Lung (tissue), 12 donors: ENCODE results near the gene KCNMA1. TPM values are rescaled to one million over a fixed set of nuclear protein-coding genes. Genes with fewer than 3 reads are reported as not detected.

Source experiments
- ATAC-seq: fragments of 200-7000 bp; cut with Tn5 transposase; one replicate; pipeline ENCODE4 v1.9.1; 2020; ENCODE audit warnings: moderate number of reproducible peaks; ENCODE audit not compliant: insufficient read depth, low FRiP score
- DNase-seq, 3 donors: peaks; one replicate each; pipeline ENCODE4 v3.0.0-alpha.2; 2013 to 2017
- H3K27ac ChIP-seq, 2 donors: one replicate each; pipeline ENCODE4 v1.5.1; 2013; ENCODE audit warnings: mild to moderate bottlenecking in 2 of 2, moderate library complexity in 2 of 2, control low read depth in 1 of 2, inconsistent platforms in 1 of 2, low read depth in 1 of 2, low read length in 1 of 2
- H3K27me3 ChIP-seq, 3 donors: one replicate each; pipeline ENCODE4 v1.5.1; 2013; ENCODE audit warnings: low read length in 2 of 3; ENCODE audit not compliant: control insufficient read depth in 3 of 3, insufficient read depth in 3 of 3
- H3K36me3 ChIP-seq, 4 donors: one replicate each; pipeline ENCODE4 v1.5.1; 2013; ENCODE audit warnings: low read length in 4 of 4, mild to moderate bottlenecking in 1 of 4, moderate library complexity in 1 of 4; ENCODE audit not compliant: control insufficient read depth in 4 of 4, insufficient read depth in 4 of 4
- H3K4me1 ChIP-seq, 5 donors: one replicate each; pipeline ENCODE4 v1.5.1; 2013; ENCODE audit warnings: low read length in 5 of 5, mild to moderate bottlenecking in 2 of 5, moderate library complexity in 1 of 5; ENCODE audit not compliant: control insufficient read depth in 5 of 5, insufficient read depth in 5 of 5
- H3K4me3 ChIP-seq: one replicate; pipeline ENCODE4 v1.5.1; 2013; ENCODE audit warnings: mild to moderate bottlenecking, control low read depth, moderate library complexity
- H3K9ac ChIP-seq, 2 donors: one replicate each; pipeline ENCODE4 v1.5.1; 2013; ENCODE audit warnings: low read length in 2 of 2, control low read depth in 1 of 2; ENCODE audit not compliant: insufficient read depth in 1 of 2
- H3K9me3 ChIP-seq, 4 donors: one replicate each; pipeline ENCODE4 v1.5.1; 2013; ENCODE audit warnings: low read length in 3 of 4, mild to moderate bottlenecking in 1 of 4, moderate library complexity in 1 of 4; ENCODE audit not compliant: control insufficient read depth in 4 of 4, insufficient read depth in 3 of 4
- CTCF ChIP-seq: IDR thresholded peaks from 2 replicates; pipeline ENCODE4 v1.5.1; 2012; ENCODE audit warnings: mild to moderate bottlenecking; ENCODE audit errors: control extremely low read depth, extremely low read depth
- WGBS, 2 donors: extraction: QIAGEN DNeasy Blood & Tissue Kit; methylation state at CpG; one replicate each; pipeline ENCODE4 v1.1.7; 2013; 5-methylcytosine and 5-hydroxymethylcytosine counted together
- polyA plus RNA-seq, 2 donors: library from polyadenylated mRNA; stranded (reverse); fragments of 200-250 nt; gene quantifications; one replicate each; pipeline ENCODE4 v1.2.1, GENCODE V29; 2013
- total RNA-seq, 2 donors: library from RNA; depleted of rRNA in 1 of 2; stranded (reverse); fragments of >200 nt in 1 of 2; gene quantifications; one replicate each; pipeline ENCODE4 v1.2.1, GENCODE V29; 2014 to 2021
- donor health status: control.
- donor health status: control.
- donor health status: Bipolar disorder and iron deficiency.
- donor health status: healthy.
- donor health status: DM: yes; HTN: yes; CAD: no.

KCNMA1 gene
- total and polyA plus RNA-seq, 4 donors: 3.8 to 13.0 (median 5.5) TPM

GRCh38 chr10:77192402-77192801 lies 445.2 kb downstream of the KCNMA1 start:
- WGBS, 2 donors: 65 to 79% methylated on average over 3 of the region's 3 CpGs
- Histone ChIP-seq H3K4me1 (peaks cover 0 to 9% (median 0%) of the 10 kb centered on the region in 5 donors), H3K9ac (no peak overlapping the region), H3K4me3 (no peak overlapping the region), H3K36me3 (no peaks in the 10 kb centered on the region), H3K27me3 (no peaks in the 10 kb centered on the region), H3K27ac (no peak overlapping the region), H3K9me3 (no peaks in the 10 kb centered on the region)
- no peak for ATAC-seq
- no peak for DNase-seq
- TF ChIP-seq CTCF: no peak

- ATAC-seq: no peak
- Histone ChIP-seq H3K4me1 (peaks cover 0 to 11% (median 0%) of the 10 kb centered on the region in 5 donors), H3K9ac (no peak overlapping the region), H3K27me3 (no peaks in the 10 kb centered on the region), H3K9me3 (no peaks in the 10 kb centered on the region), H3K27ac (no peak overlapping the region), H3K4me3 (no peak overlapping the region), H3K36me3 (no peaks in the 10 kb centered on the region)
- DNase-seq: no peak
- 68 to 82% methylated on average over 5 of the region's 5 CpGs for WGBS, 2 donors
- TF ChIP-seq CTCF: no peak
These were observed 446.1 kb downstream of the KCNMA1 start for GRCh38 chr10:77191324-77192049.

- Histone ChIP-seq H3K4me1 (peaks cover 0 to 11% (median 0%) of the 10 kb centered on the region in 5 donors), H3K36me3 (no peaks in the 10 kb centered on the region), H3K9ac (no peak overlapping the region), H3K27ac (no peak overlapping the region), H3K27me3 (no peaks in the 10 kb centered on the region), H3K4me3 (no peak overlapping the region), H3K9me3 (no peaks in the 10 kb centered on the region)
- no peak for DNase-seq
- no peak for TF ChIP-seq CTCF
- WGBS, 2 donors: 27 to 52% methylated on average over 1 of the region's 1 CpG
- ATAC-seq: no peak
These were observed 447.3 kb downstream of the KCNMA1 start for GRCh38 chr10:77190291-77190690.
